HEK293 (cell line): Measurements from ENCODE around the gene RPS6KA5.

Experiments used
- GLIS1 ChIP-seq: fragments of 450-650 bp; formaldehyde crosslinking; IDR thresholded peaks from 2 replicates; pipeline ENCODE4 v1.5.1; 2016; ENCODE audit warnings: missing biosample characterization, missing genetic modification characterization
- KLF1 ChIP-seq: fragments of 450-650 bp; formaldehyde crosslinking; IDR thresholded peaks from 2 replicates; pipeline ENCODE4 v1.5.1; 2016; ENCODE audit warnings: missing biosample characterization, missing genetic modification characterization
- MYNN ChIP-seq: fragments of 450-650 bp; formaldehyde crosslinking; IDR thresholded peaks from 2 replicates; pipeline ENCODE4 v1.5.1; 2016; ENCODE audit warnings: missing biosample characterization, missing genetic modification characterization, borderline replicate concordance
- SALL2 ChIP-seq: fragments of 450-650 bp; formaldehyde crosslinking; IDR thresholded peaks from 2 replicates; pipeline ENCODE4 v1.5.0; 2017; ENCODE audit warnings: missing biosample characterization, mild to moderate bottlenecking, missing genetic modification characterization, borderline replicate concordance
- SP7 ChIP-seq: fragments of 450-650 bp; formaldehyde crosslinking; IDR thresholded peaks from 2 replicates; pipeline ENCODE4 v1.5.1; 2016; ENCODE audit warnings: missing biosample characterization, missing genetic modification characterization
- ZNF138 ChIP-seq: fragments of 450-650 bp; formaldehyde crosslinking; IDR thresholded peaks from 2 replicates; pipeline ENCODE4 v1.5.1; 2016; ENCODE audit warnings: missing biosample characterization, missing genetic modification characterization, borderline replicate concordance
- ZNF140 ChIP-seq: fragments of 450-650 bp; formaldehyde crosslinking; IDR thresholded peaks from 2 replicates; pipeline ENCODE4 v1.5.1; 2016; ENCODE audit warnings: missing biosample characterization, missing genetic modification characterization
- ZNF146 ChIP-seq: fragments of 450-650 bp; formaldehyde crosslinking; IDR thresholded peaks from 2 replicates; pipeline ENCODE4 v1.5.1; 2016; ENCODE audit warnings: missing biosample characterization, missing genetic modification characterization
- ZNF169 ChIP-seq: fragments of 450-650 bp; formaldehyde crosslinking; IDR thresholded peaks from 2 replicates; pipeline ENCODE4 v1.5.1; 2016; ENCODE audit warnings: missing biosample characterization, missing genetic modification characterization
- ZNF174 ChIP-seq: fragments of 450-650 bp; formaldehyde crosslinking; IDR thresholded peaks from 2 replicates; pipeline ENCODE4 v1.5.0; 2017; ENCODE audit warnings: missing biosample characterization, mild to moderate bottlenecking, missing genetic modification characterization
- ZNF19 ChIP-seq: fragments of 450-650 bp; formaldehyde crosslinking; IDR thresholded peaks from 2 replicates; pipeline ENCODE4; 2016; ENCODE audit warnings: missing biosample characterization, missing genetic modification characterization, low read depth
- ZNF24 ChIP-seq: fragments of 450-650 bp; formaldehyde crosslinking; IDR thresholded peaks from 2 replicates; pipeline ENCODE4 v1.5.1; 2016; ENCODE audit warnings: missing biosample characterization, missing genetic modification characterization
- ZNF302 ChIP-seq: fragments of 450-650 bp; formaldehyde crosslinking; IDR thresholded peaks from 2 replicates; pipeline ENCODE4 v1.5.1; 2016; ENCODE audit warnings: missing biosample characterization, missing genetic modification characterization, low read depth
- ZNF426 ChIP-seq: fragments of 450-650 bp; formaldehyde crosslinking; IDR thresholded peaks from 2 replicates; pipeline ENCODE4 v1.5.1; 2017; ENCODE audit warnings: missing biosample characterization, missing genetic modification characterization, mild to moderate bottlenecking, inconsistent platforms, moderate library complexity
- ZNF555 ChIP-seq: fragments of 450-650 bp; formaldehyde crosslinking; conservative IDR thresholded peaks from 2 replicates; pipeline ENCODE4 v1.5.1; 2017; ENCODE audit warnings: missing biosample characterization, mild to moderate bottlenecking, missing genetic modification characterization, inconsistent platforms
- ZNF561 ChIP-seq: fragments of 450-650 bp; IDR thresholded peaks from 2 replicates; pipeline ENCODE4 v1.5.1; 2018; ENCODE audit warnings: missing biosample characterization, missing genetic modification characterization, borderline replicate concordance
- ZNF600 ChIP-seq: fragments of 450-650 bp; formaldehyde crosslinking; IDR thresholded peaks from 2 replicates; pipeline ENCODE4 v1.5.1; 2016; ENCODE audit warnings: missing biosample characterization, missing genetic modification characterization
- TF ChIP-seq, protein P1 (sequence below): fragments of 450-650 bp; formaldehyde crosslinking; IDR thresholded peaks from 2 replicates; pipeline ENCODE4 v1.5.1; 2016; ENCODE audit warnings: missing biosample characterization, missing genetic modification characterization
- TF ChIP-seq, protein P2 (sequence below): fragments of 450-650 bp; IDR thresholded peaks from 2 replicates; pipeline ENCODE4 v1.5.1; 2018; ENCODE audit warnings: missing biosample characterization, missing genetic modification characterization
- TF ChIP-seq, protein P3 (sequence below): fragments of 450-650 bp; formaldehyde crosslinking; IDR thresholded peaks from 2 replicates; pipeline ENCODE4 v1.5.1; 2016; ENCODE audit warnings: missing biosample characterization, missing genetic modification characterization
- TF ChIP-seq, protein P4 (sequence below): fragments of 450-650 bp; formaldehyde crosslinking; IDR thresholded peaks from 2 replicates; pipeline ENCODE4 v1.5.1; 2016; ENCODE audit warnings: missing biosample characterization, missing genetic modification characterization
- TF ChIP-seq, protein P5 (sequence below): fragments of 450-650 bp; formaldehyde crosslinking; IDR thresholded peaks from 2 replicates; pipeline ENCODE4 v1.5.1; 2016; ENCODE audit warnings: missing biosample characterization, missing genetic modification characterization
- TF ChIP-seq, protein P6 (sequence below): fragments of 450-650 bp; formaldehyde crosslinking; IDR thresholded peaks from 2 replicates; pipeline ENCODE4 v1.5.1; 2016; ENCODE audit warnings: missing biosample characterization, missing genetic modification characterization
- TF ChIP-seq, protein P7 (sequence below): fragments of 450-650 bp; formaldehyde crosslinking; IDR thresholded peaks from 2 replicates; pipeline ENCODE4 v1.5.0; 2017; ENCODE audit warnings: missing biosample characterization, missing genetic modification characterization, borderline replicate concordance
- TF ChIP-seq, protein P8 (sequence below): fragments of 450-650 bp; formaldehyde crosslinking; IDR thresholded peaks from 2 replicates; pipeline ENCODE4 v1.5.1; 2016; ENCODE audit warnings: missing biosample characterization, missing genetic modification characterization, borderline replicate concordance

Gene RPS6KA5

DNA sequence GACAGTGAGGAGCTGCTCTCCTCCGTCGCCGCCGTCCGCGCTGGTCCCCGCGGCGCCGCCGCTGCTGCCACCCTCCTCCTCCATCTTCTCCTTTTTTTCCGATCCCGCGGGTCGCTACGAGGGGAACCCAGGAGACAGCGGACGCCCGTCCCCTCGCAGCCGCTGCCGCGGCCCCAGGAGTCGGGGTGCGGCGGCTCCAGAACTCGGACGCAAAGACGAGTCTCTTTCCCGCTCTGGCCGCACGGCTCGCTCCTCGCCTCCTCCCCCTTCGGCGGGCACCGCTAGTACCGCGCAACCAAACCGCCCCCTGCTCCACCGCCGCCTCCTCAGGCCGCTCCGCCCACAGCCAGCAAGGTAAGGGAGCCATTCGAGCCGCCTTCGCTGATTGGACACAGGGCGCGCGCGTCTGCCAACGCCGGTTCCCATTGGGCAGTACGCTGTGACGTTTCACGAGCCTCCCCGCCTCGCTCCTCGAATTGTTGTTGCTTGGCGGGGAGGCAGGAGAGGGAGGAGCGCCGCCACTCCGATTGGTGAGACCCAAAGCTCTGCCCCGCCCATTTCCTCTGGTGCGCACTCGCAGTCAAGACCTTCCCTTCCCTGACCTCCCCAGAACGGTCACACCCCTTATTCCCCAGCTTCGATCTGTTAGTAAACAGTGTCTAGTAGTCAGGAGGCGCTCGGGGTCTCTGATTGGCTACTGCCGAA is at the start of gene RPS6KA5 (continued):
- TF ChIP-seq ZNF24 (tag by site-specific recombination) (peak; percentile 33; the same call in 1 of the 2 replicates), MYNN (tag by site-specific recombination) (no peak), KLF1 (tag by site-specific recombination) (peak; percentile 70), ZNF174 (tag by site-specific recombination) (no peak), SP7 (tag by site-specific recombination) (peak; percentile 79), ZNF426 (tag by site-specific recombination) (no peak), ZNF146 (tag by site-specific recombination) (no peak; the same call in 1 of the 2 replicates), ZNF19 (tag by site-specific recombination) (no peak), ZNF561 (tag by site-specific recombination) (peak; percentile 92), ZNF138 (tag by site-specific recombination) (no peak), ZNF600 (tag by site-specific recombination) (peak; percentile 79), GLIS1 (tag by site-specific recombination) (peak; percentile 89), SALL2 (tag by site-specific recombination) (no peak), ZNF555 (tag by site-specific recombination) (no peak), ZNF140 (tag by site-specific recombination) (no peak), ZNF169 (tag by site-specific recombination) (no peak), ZNF302 (tag by site-specific recombination) (no peak)
- TF ChIP-seq, protein P1, sequence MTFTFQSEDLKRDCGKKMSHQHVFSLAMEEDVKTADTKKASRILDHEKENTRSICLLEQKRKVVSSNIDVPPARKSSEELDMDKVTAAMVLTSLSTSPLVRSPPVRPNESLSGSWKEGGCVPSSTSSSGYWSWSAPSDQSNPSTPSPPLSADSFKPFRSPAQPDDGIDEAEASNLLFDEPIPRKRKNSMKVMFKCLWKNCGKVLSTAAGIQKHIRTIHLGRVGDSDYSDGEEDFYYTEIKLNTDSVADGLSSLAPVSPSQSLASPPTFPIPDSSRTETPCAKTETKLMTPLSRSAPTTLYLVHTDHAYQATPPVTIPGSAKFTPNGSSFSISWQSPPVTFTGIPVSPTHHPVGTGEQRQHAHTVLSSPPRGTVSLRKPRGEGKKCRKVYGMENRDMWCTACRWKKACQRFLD (tag by site-specific recombination) = no peak
- TF ChIP-seq, protein P2, sequence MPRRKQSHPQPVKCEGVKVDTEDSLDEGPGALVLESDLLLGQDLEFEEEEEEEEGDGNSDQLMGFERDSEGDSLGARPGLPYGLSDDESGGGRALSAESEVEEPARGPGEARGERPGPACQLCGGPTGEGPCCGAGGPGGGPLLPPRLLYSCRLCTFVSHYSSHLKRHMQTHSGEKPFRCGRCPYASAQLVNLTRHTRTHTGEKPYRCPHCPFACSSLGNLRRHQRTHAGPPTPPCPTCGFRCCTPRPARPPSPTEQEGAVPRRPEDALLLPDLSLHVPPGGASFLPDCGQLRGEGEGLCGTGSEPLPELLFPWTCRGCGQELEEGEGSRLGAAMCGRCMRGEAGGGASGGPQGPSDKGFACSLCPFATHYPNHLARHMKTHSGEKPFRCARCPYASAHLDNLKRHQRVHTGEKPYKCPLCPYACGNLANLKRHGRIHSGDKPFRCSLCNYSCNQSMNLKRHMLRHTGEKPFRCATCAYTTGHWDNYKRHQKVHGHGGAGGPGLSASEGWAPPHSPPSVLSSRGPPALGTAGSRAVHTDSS (tag by site-specific recombination) = no peak
- TF ChIP-seq, protein P3, sequence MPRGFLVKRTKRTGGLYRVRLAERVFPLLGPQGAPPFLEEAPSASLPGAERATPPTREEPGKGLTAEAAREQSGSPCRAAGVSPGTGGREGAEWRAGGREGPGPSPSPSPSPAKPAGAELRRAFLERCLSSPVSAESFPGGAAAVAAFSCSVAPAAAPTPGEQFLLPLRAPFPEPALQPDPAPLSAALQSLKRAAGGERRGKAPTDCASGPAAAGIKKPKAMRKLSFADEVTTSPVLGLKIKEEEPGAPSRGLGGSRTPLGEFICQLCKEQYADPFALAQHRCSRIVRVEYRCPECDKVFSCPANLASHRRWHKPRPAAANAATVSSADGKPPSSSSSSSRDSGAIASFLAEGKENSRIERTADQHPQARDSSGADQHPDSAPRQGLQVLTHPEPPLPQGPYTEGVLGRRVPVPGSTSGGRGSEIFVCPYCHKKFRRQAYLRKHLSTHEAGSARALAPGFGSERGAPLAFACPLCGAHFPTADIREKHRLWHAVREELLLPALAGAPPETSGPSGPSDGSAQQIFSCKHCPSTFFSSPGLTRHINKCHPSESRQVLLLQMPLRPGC (tag by site-specific recombination) = peak; percentile 56
- TF ChIP-seq, protein P4, sequence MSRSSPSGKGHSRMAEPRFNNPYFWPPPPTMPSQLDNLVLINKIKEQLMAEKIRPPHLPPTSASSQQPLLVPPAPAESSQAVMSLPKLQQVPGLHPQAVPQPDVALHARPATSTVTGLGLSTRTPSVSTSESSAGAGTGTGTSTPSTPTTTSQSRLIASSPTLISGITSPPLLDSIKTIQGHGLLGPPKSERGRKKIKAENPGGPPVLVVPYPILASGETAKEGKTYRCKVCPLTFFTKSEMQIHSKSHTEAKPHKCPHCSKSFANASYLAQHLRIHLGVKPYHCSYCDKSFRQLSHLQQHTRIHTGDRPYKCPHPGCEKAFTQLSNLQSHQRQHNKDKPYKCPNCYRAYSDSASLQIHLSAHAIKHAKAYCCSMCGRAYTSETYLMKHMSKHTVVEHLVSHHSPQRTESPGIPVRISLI = no peak
- TF ChIP-seq, protein P5, sequence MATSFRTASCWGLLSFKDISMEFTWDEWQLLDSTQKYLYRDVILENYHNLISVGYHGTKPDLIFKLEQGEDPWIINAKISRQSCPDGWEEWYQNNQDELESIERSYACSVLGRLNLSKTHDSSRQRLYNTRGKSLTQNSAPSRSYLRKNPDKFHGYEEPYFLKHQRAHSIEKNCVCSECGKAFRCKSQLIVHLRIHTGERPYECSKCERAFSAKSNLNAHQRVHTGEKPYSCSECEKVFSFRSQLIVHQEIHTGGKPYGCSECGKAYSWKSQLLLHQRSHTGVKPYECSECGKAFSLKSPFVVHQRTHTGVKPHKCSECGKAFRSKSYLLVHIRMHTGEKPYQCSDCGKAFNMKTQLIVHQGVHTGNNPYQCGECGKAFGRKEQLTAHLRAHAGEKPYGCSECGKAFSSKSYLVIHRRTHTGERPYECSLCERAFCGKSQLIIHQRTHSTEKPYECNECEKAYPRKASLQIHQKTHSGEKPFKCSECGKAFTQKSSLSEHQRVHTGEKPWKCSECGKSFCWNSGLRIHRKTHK (tag by site-specific recombination) = no peak
- TF ChIP-seq, protein P6, sequence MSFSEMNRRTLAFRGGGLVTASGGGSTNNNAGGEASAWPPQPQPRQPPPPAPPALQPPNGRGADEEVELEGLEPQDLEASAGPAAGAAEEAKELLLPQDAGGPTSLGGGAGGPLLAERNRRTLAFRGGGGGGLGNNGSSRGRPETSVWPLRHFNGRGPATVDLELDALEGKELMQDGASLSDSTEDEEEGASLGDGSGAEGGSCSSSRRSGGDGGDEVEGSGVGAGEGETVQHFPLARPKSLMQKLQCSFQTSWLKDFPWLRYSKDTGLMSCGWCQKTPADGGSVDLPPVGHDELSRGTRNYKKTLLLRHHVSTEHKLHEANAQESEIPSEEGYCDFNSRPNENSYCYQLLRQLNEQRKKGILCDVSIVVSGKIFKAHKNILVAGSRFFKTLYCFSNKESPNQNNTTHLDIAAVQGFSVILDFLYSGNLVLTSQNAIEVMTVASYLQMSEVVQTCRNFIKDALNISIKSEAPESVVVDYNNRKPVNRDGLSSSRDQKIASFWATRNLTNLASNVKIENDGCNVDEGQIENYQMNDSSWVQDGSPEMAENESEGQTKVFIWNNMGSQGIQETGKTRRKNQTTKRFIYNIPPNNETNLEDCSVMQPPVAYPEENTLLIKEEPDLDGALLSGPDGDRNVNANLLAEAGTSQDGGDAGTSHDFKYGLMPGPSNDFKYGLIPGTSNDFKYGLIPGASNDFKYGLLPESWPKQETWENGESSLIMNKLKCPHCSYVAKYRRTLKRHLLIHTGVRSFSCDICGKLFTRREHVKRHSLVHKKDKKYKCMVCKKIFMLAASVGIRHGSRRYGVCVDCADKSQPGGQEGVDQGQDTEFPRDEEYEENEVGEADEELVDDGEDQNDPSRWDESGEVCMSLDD (tag by site-specific recombination) = peak; percentile 61
- TF ChIP-seq, protein P7, sequence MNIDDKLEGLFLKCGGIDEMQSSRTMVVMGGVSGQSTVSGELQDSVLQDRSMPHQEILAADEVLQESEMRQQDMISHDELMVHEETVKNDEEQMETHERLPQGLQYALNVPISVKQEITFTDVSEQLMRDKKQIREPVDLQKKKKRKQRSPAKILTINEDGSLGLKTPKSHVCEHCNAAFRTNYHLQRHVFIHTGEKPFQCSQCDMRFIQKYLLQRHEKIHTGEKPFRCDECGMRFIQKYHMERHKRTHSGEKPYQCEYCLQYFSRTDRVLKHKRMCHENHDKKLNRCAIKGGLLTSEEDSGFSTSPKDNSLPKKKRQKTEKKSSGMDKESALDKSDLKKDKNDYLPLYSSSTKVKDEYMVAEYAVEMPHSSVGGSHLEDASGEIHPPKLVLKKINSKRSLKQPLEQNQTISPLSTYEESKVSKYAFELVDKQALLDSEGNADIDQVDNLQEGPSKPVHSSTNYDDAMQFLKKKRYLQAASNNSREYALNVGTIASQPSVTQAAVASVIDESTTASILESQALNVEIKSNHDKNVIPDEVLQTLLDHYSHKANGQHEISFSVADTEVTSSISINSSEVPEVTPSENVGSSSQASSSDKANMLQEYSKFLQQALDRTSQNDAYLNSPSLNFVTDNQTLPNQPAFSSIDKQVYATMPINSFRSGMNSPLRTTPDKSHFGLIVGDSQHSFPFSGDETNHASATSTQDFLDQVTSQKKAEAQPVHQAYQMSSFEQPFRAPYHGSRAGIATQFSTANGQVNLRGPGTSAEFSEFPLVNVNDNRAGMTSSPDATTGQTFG (tag by site-specific recombination) = no peak
- TF ChIP-seq, protein P8, sequence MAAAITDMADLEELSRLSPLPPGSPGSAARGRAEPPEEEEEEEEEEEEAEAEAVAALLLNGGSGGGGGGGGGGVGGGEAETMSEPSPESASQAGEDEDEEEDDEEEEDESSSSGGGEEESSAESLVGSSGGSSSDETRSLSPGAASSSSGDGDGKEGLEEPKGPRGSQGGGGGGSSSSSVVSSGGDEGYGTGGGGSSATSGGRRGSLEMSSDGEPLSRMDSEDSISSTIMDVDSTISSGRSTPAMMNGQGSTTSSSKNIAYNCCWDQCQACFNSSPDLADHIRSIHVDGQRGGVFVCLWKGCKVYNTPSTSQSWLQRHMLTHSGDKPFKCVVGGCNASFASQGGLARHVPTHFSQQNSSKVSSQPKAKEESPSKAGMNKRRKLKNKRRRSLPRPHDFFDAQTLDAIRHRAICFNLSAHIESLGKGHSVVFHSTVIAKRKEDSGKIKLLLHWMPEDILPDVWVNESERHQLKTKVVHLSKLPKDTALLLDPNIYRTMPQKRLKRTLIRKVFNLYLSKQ (tag by site-specific recombination) = no peak
